OCI-LY1 (cell line): Measurements from ENCODE around the gene MORN5.

Experiments used
- CTCF ChIP-seq: fragments of 200-600 bp; sonication (generic), shearing (Covaris generic); IDR thresholded peaks from 2 replicates; pipeline ENCODE4 v1.5.1; 2017; ENCODE audit warnings: mild to moderate bottlenecking, antibody characterized with exemption, low read length, moderate library complexity, mixed read lengths
- EZH2 ChIP-seq: fragments of 200-600 bp; sonication (generic), shearing (Covaris generic); IDR thresholded peaks from 2 replicates; pipeline ENCODE4 v1.8.0; 2017; ENCODE audit warnings: borderline replicate concordance, mixed run types, mild to moderate bottlenecking, antibody characterized with exemption, low read length, moderate library complexity, mixed read lengths

GRCh38 chr9:122129969-122130368 lies 29.7 kb upstream of the MORN5 start:
- no peak for TF ChIP-seq CTCF
- TF ChIP-seq EZH2: no peak
